Osteoblast (primary cell): ENCODE data around the gene PUS10. TPM values are rescaled to one million over a fixed set of nuclear protein-coding genes. Genes with fewer than 3 reads are reported as not detected.

Experiments used
- DNase-seq: peaks from one replicate; pipeline ENCODE4 v3.0.0; 2011; ENCODE audit warnings: low spot score, mixed read lengths; ENCODE audit not compliant: insufficient read length; ENCODE audit errors: missing footprints
- H2AFZ ChIP-seq: 2 replicates; pipeline ENCODE4 v1.6.0; 2011; ENCODE audit warnings: mild to moderate bottlenecking, low read length
- H3K27ac ChIP-seq: 2 replicates; pipeline ENCODE4 v1.5.1; 2011; ENCODE audit warnings: mild to moderate bottlenecking, low read depth, low read length, moderate library complexity
- H3K27me3 ChIP-seq: 2 replicates; pipeline ENCODE4 v1.6.0; 2012; ENCODE audit warnings: mild to moderate bottlenecking, control low read depth, inconsistent platforms, low read length, moderate library complexity; ENCODE audit not compliant: insufficient read depth
- H3K36me3 ChIP-seq: 2 replicates; pipeline ENCODE4 v1.5.1; 2011; ENCODE audit warnings: mild to moderate bottlenecking, low read length, control low read depth, moderate library complexity; ENCODE audit not compliant: insufficient read depth
- H3K4me1 ChIP-seq: 2 replicates; pipeline ENCODE4 v1.5.1; 2011; ENCODE audit warnings: mild to moderate bottlenecking, low read length, control low read depth, moderate library complexity; ENCODE audit not compliant: insufficient read depth
- H3K4me2 ChIP-seq: 2 replicates; pipeline ENCODE4 v1.6.0; 2011; ENCODE audit warnings: mild to moderate bottlenecking, low read length; ENCODE audit not compliant: insufficient read depth
- H3K4me3 ChIP-seq: fragments of 200-600 bp; sonication (generic); 3 replicates; pipeline ENCODE4 v1.5.1; 2012; ENCODE audit warnings: mild to moderate bottlenecking, low read length, inconsistent platforms; ENCODE audit not compliant: insufficient read depth
- H3K79me2 ChIP-seq: 2 replicates; pipeline ENCODE4 v1.6.0; 2012; ENCODE audit warnings: mild to moderate bottlenecking, low read length, control low read depth, inconsistent platforms; ENCODE audit not compliant: insufficient read depth
- H3K9me3 ChIP-seq: 2 replicates; pipeline ENCODE4 v1.5.1; 2011; ENCODE audit warnings: low read depth, low read length, control low read depth
- H4K20me1 ChIP-seq: 2 replicates; pipeline ENCODE4 v1.6.0; 2012; ENCODE audit warnings: mild to moderate bottlenecking, low read length, control low read depth; ENCODE audit not compliant: insufficient read depth
- small RNA-seq: library from RNA; depleted of rRNA; stranded (forward); fragments of <200 nt; gene quantifications from one replicate; pipeline ENCODE3, GENCODE V24; 2012
- total RNA-seq: library from RNA; depleted of rRNA; stranded (reverse); fragments of >200 nt; gene quantifications from 2 replicates; pipeline ENCODE4 v1.2.3, GENCODE V29; 2012
- TF ChIP-seq, protein P1 (sequence below): IDR thresholded peaks from 2 replicates; pipeline ENCODE4 v1.5.1; 2011; ENCODE audit warnings: mild to moderate bottlenecking, low read depth, low read length, moderate library complexity; ENCODE audit errors: extremely low read depth

The PUS10 gene
- total RNA-seq, 1 donor = 5.8 TPM

DNA sequence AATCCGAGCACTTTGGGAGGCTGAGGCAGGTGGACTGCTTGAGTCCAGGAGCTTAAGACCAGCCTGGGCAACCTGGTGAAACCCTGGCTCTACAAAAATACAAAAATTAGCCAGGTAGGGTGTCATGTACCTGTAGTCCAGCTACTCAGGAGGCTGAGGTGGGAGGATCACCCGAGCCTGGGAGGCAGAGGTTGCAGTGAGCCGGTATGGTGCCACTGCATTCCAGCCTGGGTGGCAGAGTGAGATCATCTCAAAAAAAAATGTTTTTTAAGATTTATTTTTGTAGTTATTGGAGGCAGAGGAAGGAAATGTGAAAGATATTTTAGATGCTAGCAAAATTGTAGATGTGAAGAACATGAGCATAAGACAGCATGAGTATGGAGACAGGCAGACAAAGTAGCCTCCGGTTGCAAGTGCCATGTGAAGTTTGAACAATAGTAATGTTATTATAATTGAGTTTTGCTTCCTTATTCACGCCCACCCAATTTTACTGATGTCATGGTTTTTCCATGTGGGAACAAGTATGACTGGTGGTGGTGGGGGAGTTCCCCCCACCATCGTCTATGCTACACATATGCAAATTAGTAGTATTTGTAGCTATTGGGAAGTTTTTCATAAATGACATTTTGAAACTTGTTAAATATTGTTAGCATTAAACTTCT lies 118.7 kb downstream of the PUS10 start:
- H3K79me2 ChIP-seq = no peaks in the 10 kb centered on the region
- no peaks in the 10 kb centered on the region for H3K4me1 ChIP-seq
- no peak for DNase-seq

DNA sequence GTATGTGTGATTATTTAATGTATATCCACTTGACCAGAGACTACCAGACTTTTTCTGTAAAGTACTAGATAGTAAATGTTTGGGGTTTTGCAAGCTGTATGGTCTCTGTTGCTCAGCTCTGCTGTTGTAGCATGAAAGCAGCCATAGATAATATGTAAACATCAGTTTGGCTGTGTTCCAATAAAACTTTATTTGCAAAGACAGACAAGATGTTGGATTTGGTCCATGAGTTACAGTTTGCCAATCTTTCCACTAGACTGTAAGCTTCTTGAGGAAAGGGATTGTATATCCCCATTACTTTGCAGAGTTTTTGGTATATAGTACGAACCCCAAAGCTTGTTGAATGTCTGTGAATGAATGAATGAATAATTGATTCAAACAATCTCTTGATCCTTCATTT lies 119.5 kb downstream of the PUS10 start:
- Histone ChIP-seq H3K4me3 (no peak overlapping the region), H3K36me3 (peaks cover 9% of the 10 kb centered on the region), H3K27ac (no peak overlapping the region), H3K9me3 (no peaks in the 10 kb centered on the region), H3K27me3 (no peaks in the 10 kb centered on the region), H3K79me2 (no peaks in the 10 kb centered on the region), H2AFZ (no peak overlapping the region), H4K20me1 (no peaks in the 10 kb centered on the region), H3K4me2 (no peak overlapping the region), H3K4me1 (no peaks in the 10 kb centered on the region)
- TF ChIP-seq, protein P1, sequence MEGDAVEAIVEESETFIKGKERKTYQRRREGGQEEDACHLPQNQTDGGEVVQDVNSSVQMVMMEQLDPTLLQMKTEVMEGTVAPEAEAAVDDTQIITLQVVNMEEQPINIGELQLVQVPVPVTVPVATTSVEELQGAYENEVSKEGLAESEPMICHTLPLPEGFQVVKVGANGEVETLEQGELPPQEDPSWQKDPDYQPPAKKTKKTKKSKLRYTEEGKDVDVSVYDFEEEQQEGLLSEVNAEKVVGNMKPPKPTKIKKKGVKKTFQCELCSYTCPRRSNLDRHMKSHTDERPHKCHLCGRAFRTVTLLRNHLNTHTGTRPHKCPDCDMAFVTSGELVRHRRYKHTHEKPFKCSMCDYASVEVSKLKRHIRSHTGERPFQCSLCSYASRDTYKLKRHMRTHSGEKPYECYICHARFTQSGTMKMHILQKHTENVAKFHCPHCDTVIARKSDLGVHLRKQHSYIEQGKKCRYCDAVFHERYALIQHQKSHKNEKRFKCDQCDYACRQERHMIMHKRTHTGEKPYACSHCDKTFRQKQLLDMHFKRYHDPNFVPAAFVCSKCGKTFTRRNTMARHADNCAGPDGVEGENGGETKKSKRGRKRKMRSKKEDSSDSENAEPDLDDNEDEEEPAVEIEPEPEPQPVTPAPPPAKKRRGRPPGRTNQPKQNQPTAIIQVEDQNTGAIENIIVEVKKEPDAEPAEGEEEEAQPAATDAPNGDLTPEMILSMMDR = no peak
- no peak for DNase-seq

More for the DNA sequence above, 118.7 kb downstream of the PUS10 start:
- Histone ChIP-seq H4K20me1 (no peaks in the 10 kb centered on the region), H3K4me3 (no peak overlapping the region), H3K27me3 (no peaks in the 10 kb centered on the region), H3K27ac (no peak overlapping the region), H3K4me2 (no peak overlapping the region), H3K36me3 (peaks cover 4% of the 10 kb centered on the region), H3K9me3 (no peaks in the 10 kb centered on the region), H2AFZ (no peak overlapping the region)
- TF ChIP-seq, protein P1 = no peak

Small RNAs within 50 kb of the gene (small RNA-seq; reads per million reads assigned to genes)
- gene RNA5SP95 (not detected), gene RNU4-51P (not detected)

Other genes starting within 250 kb of the PUS10 start
- 6.2 and 6.8 TPM in 2 replicates for gene REL, start 136.7 kb downstream of the PUS10 start, total RNA-seq
- gene PEX13, start 535 bp downstream of the PUS10 start, total RNA-seq = 33.3 and 34.0 TPM in 2 replicates
- gene SANBR, start 47.6 kb upstream of the PUS10 start, total RNA-seq = 17.0 and 18.6 TPM in 2 replicates
- 6.2 and 9.1 TPM in 2 replicates for gene C2orf74, start 143.9 kb upstream of the PUS10 start, total RNA-seq